ENCODE measurements around the gene DCAF5. TPM values are rescaled to one million over a fixed set of nuclear protein-coding genes. Genes with fewer than 3 reads are reported as not detected.

DCAF5 gene
- total and polyA plus RNA-seq, 2 of the 13 experiments (the other 11 are each of a cell fraction or from before 2014, with no cell fraction given) = 13.4 to 31.6 TPM

- Histone ChIP-seq H3K9me3 (ENCODE audit: low read length) (no peaks in the 10 kb centered on the region), H3K4me1 (ENCODE audit: insufficient read depth, low read length) (peaks cover 42% of the 10 kb centered on the region), H3K4me2 (ENCODE audit: low read depth, low read length) (peak overlapping the region; percentile 67), H3K79me2 (ENCODE audit: insufficient read depth, low read length) (no peaks in the 10 kb centered on the region), H3K4me3 (replicated peaks in 1 of 3; ENCODE audit: insufficient read depth in 1 of 3, low read depth in 2 of 3, low read length in 3 of 3) (no peak overlapping the region; a peak in 1 of 6 replicates), H3K36me3 (replicated peaks in 1 of 2; ENCODE audit: control insufficient read depth in 1 of 2, insufficient read depth in 2 of 2, low read length in 2 of 2) (peaks cover 4 to 22% of the 10 kb centered on the region in 2 experiments; a peak in 4 of 5 replicates), H3K27ac (ENCODE audit: extremely low read length, insufficient read depth, low read length) (peak overlapping the region; percentile 82), H3K9ac (ENCODE audit: insufficient read depth, low read depth, low read length) (peak overlapping the region; percentile 48), H3K27me3 (ENCODE audit: control insufficient read depth in 1 of 2, insufficient read depth in 2 of 2, low read length in 2 of 2) (no peaks in the 10 kb centered on the region), H4K20me1 (ENCODE audit: insufficient read depth, low read length) (no peaks in the 10 kb centered on the region), H2AFZ (ENCODE audit: low read length) (no peak overlapping the region)
- BruUV-seq (replicated peaks) = no TSS peak
- DNase-seq (ENCODE audit: low spot score) (no peak), FAIRE-seq (no peak), ATAC-seq (no peak)
- ChIA-PET POLR2A (interaction anchor here (1.9 kb wide), 1 partner anchor 13 kb away, joined by 5 read pairs; no protein-coding TSS in a partner anchor), CTCF (ENCODE audit: low intra/inter-chr PET ratio, low total read pairs) (no interaction called here)
- WGBS (ENCODE audit: low lambda C conversion rate) = 88% methylated on average over 1 of the region's 1 CpG
- peak; percentile 7; the same call in 1 of the 2 replicates for TF ChIP-seq TARDBP (CRISPR knock-in tag; IDR thresholded peaks at IDR 0.05)
- TF ChIP-seq CEBPZ (IDR thresholded peaks at IDR 0.05; ENCODE audit: low read length) = no peak
- in situ Hi-C loops (cut with HindIII; ENCODE audit: extremely low pct_ligation_motif_present, low pct_unique_long_range_greater_than_20kb) = no loop called here
- intact Hi-C loops (cut with micrococcal nuclease; ENCODE audit: unreplicated experiment) = loop anchor here (5.0 kb wide), 2 partner anchors 182 to 232 kb away; no protein-coding TSS in a partner anchor
These were observed 58.4 kb downstream of the DCAF5 start for GRCh38 chr14:69094481-69094880.

Measured in HepG2 (cell line).